ENCODE measurements around the gene CLCN7. TPM values are rescaled to one million over a fixed set of nuclear protein-coding genes. Genes with fewer than 3 reads are reported as not detected.

CLCN7 gene
- total RNA-seq, 4 donors from 2014 or later = 24.8 to 45.8 (median 38.4) TPM

- H3K4me3 ChIP-seq = no peak overlapping the region
- no peak for TF ChIP-seq CTCF (IDR thresholded peaks at IDR 0.05 in 4 of 5, conservative IDR thresholded peaks at IDR 0.05 in 1 of 5)
- no peak for TF ChIP-seq POLR2A (IDR thresholded peaks at IDR 0.05)
- no peaks in the 10 kb centered on the region for H3K9me3 ChIP-seq
- intact Hi-C loops (cut with DNase I; ENCODE audit: low total_unique reads) (no loop called here), in situ Hi-C loops (cut with MboI; ENCODE audit: low sequenced_read_pairs in 4 of 4) (no loop called here)
- no peaks in the 10 kb centered on the region for H3K4me1 ChIP-seq
- H3K36me3 ChIP-seq = no peaks in the 10 kb centered on the region
- DNase-seq = no peak
- H3K27ac ChIP-seq = no peak overlapping the region
- H3K27me3 ChIP-seq = no peaks in the 10 kb centered on the region
- ATAC-seq = no peak
Observed at GRCh38 chr16:1436731-1437355, 38.0 kb downstream of the CLCN7 start.

GRCh38 chr16:1435921-1436697 lies 38.7 kb downstream of the CLCN7 start:
- Histone ChIP-seq H3K9me3 (no peaks in the 10 kb centered on the region), H3K4me3 (no peak overlapping the region), H3K27me3 (no peaks in the 10 kb centered on the region), H3K4me1 (no peaks in the 10 kb centered on the region), H3K36me3 (no peaks in the 10 kb centered on the region), H3K27ac (no peak overlapping the region)
- ATAC-seq (no peak), DNase-seq (no peak)
- in situ Hi-C loops (cut with MboI; ENCODE audit: low sequenced_read_pairs in 4 of 4) = no loop called here
- intact Hi-C loops (cut with DNase I; ENCODE audit: low total_unique reads) = no loop called here
- TF ChIP-seq CTCF (IDR thresholded peaks at IDR 0.05 in 4 of 5, conservative IDR thresholded peaks at IDR 0.05 in 1 of 5) = no peak
- TF ChIP-seq POLR2A (IDR thresholded peaks at IDR 0.05) = no peak

GRCh38 chr16:1434644-1435592 lies 39.9 kb downstream of the CLCN7 start:
- H3K36me3 ChIP-seq = no peaks in the 10 kb centered on the region
- ATAC-seq (no peak), DNase-seq (no peak)
- TF ChIP-seq POLR2A (IDR thresholded peaks at IDR 0.05) (no peak), CTCF (IDR thresholded peaks at IDR 0.05 in 4 of 5, conservative IDR thresholded peaks at IDR 0.05 in 1 of 5) (no peak)
- H3K4me3 ChIP-seq = no peak overlapping the region
- no peak overlapping the region for H3K27ac ChIP-seq
- H3K27me3 ChIP-seq = no peaks in the 10 kb centered on the region
- H3K4me1 ChIP-seq = no peaks in the 10 kb centered on the region
- in situ Hi-C loops (cut with MboI; ENCODE audit: low sequenced_read_pairs in 4 of 4) (no loop called here), intact Hi-C loops (cut with DNase I; ENCODE audit: low total_unique reads) (no loop called here)
- H3K9me3 ChIP-seq = no peaks in the 10 kb centered on the region

- DNase-seq (no peak), ATAC-seq (no peak)
- H3K4me1 ChIP-seq = no peaks in the 10 kb centered on the region
- no peak overlapping the region for H3K4me3 ChIP-seq
- H3K36me3 ChIP-seq = no peaks in the 10 kb centered on the region
- no peaks in the 10 kb centered on the region for H3K9me3 ChIP-seq
- no peak overlapping the region for H3K27ac ChIP-seq
- no peaks in the 10 kb centered on the region for H3K27me3 ChIP-seq
- intact Hi-C loops (cut with DNase I; ENCODE audit: low total_unique reads) (no loop called here), in situ Hi-C loops (cut with MboI; ENCODE audit: low sequenced_read_pairs in 4 of 4) (no loop called here)
- TF ChIP-seq CTCF (IDR thresholded peaks at IDR 0.05 in 4 of 5, conservative IDR thresholded peaks at IDR 0.05 in 1 of 5) = no peak
- no peak for TF ChIP-seq POLR2A (IDR thresholded peaks at IDR 0.05)
Observed at GRCh38 chr16:1433756-1434155, 41.1 kb downstream of the CLCN7 start.
